IMR-90 (cell line): ENCODE measurements around the gene LPXN. TPM values are rescaled to one million over a fixed set of nuclear protein-coding genes. Genes with fewer than 3 reads are reported as not detected.

Experiments used
- ATAC-seq: fragments of 200-7000 bp; cut with Tn5 transposase; 2 replicates; pipeline ENCODE4 v1.9.1; 2020; ENCODE audit warnings: low read depth, mild to moderate bottlenecking, moderate library complexity
- BruUV-seq: library from RNA; stranded (reverse); fragments of 400-500 nt; replicated peaks from 2 replicates; lab custom pipeline; 2021; lab: Mats Ljungman, UMichigan
- CTCF ChIA-PET: fragments of 300-600 bp; formaldehyde crosslinking; extraction: SDS; loops from one replicate; lab custom pipeline; 2021; ENCODE audit warnings: antibody characterized with exemption; lab: Yijun Ruan, JAX
- POLR2A ChIA-PET: fragments of 300-600 bp; sonication (Branson Sonifier 250); formaldehyde crosslinking; loops from one replicate; lab custom pipeline; 2022; ENCODE audit warnings: antibody characterized with exemption; ENCODE audit not compliant: unreplicated experiment; lab: Charles Lee
- DNase-seq: peaks from one replicate; pipeline ENCODE4 v3.0.0; 2013
- H2AFZ ChIP-seq: replicated peaks from 2 replicates; pipeline ENCODE3; 2013; ENCODE audit warnings: low read length, mild to moderate bottlenecking; ENCODE audit not compliant: poor library complexity
- H2AK5ac ChIP-seq: 2 replicates; pipeline ENCODE4 v1.6.1; 2013; ENCODE audit warnings: low read depth, low read length, inconsistent platforms
- H2AK9ac ChIP-seq: replicated peaks from 2 replicates; pipeline ENCODE3; 2013; ENCODE audit warnings: mild to moderate bottlenecking, low read depth, low read length, moderate library complexity; ENCODE audit not compliant: poor library complexity
- H2BK120ac ChIP-seq: 2 replicates; pipeline ENCODE4 v1.6.1; 2013; ENCODE audit warnings: low read depth, low read length, inconsistent platforms
- H2BK15ac ChIP-seq: 3 replicates; pipeline ENCODE4 v1.6.1; 2013; ENCODE audit warnings: low read depth, low read length, inconsistent platforms
- H2BK20ac ChIP-seq: 2 replicates; pipeline ENCODE4 v1.6.1; 2013; ENCODE audit warnings: low read depth, mild to moderate bottlenecking, inconsistent platforms, low read length, moderate library complexity
- H2BK5ac ChIP-seq: 2 replicates; pipeline ENCODE4 v1.6.1; 2013; ENCODE audit warnings: mild to moderate bottlenecking, low read depth, low read length, inconsistent platforms; ENCODE audit not compliant: poor library complexity, severe bottlenecking
- H3K14ac ChIP-seq: replicated peaks from 2 replicates; pipeline ENCODE4 v1.6.1; 2013; ENCODE audit warnings: low read depth, low read length, inconsistent platforms
- H3K18ac ChIP-seq: 2 replicates; pipeline ENCODE4 v1.6.1; 2013; ENCODE audit warnings: low read depth, low read length, control low read depth
- H3K23ac ChIP-seq: 2 replicates; pipeline ENCODE4 v1.6.1; 2013; ENCODE audit warnings: low read depth, low read length, inconsistent platforms
- H3K27ac ChIP-seq: 2 replicates; pipeline ENCODE4 v1.5.1; 2013; ENCODE audit warnings: mild to moderate bottlenecking, control low read depth, low read length; ENCODE audit not compliant: insufficient read depth
- H3K27me3 ChIP-seq: 2 replicates; pipeline ENCODE4 v1.6.1; 2013; ENCODE audit warnings: low read length; ENCODE audit not compliant: control insufficient read depth, insufficient read depth
- H3K36me3 ChIP-seq: 2 replicates; pipeline ENCODE4 v1.6.1; 2013; ENCODE audit warnings: low read length, mixed read lengths; ENCODE audit not compliant: control insufficient read depth, insufficient read depth
- H3K4ac ChIP-seq: 2 replicates; pipeline ENCODE4 v1.6.1; 2013; ENCODE audit warnings: low read depth, low read length, inconsistent platforms
- H3K4me1 ChIP-seq: 2 replicates; pipeline ENCODE4 v1.6.1; 2013; ENCODE audit warnings: low read length, mixed read lengths; ENCODE audit not compliant: control insufficient read depth, insufficient read depth
- H3K4me2 ChIP-seq: 2 replicates; pipeline ENCODE4 v1.6.1; 2013; ENCODE audit warnings: low read depth, mild to moderate bottlenecking, control low read depth, low read length, moderate library complexity
- H3K4me3 ChIP-seq: 2 replicates; pipeline ENCODE4 v1.5.1; 2013; ENCODE audit warnings: low read depth, mild to moderate bottlenecking, control low read depth, low read length, moderate library complexity; ENCODE audit not compliant: insufficient read depth
- H3K56ac ChIP-seq: 2 replicates; pipeline ENCODE4 v1.6.1; 2013; ENCODE audit warnings: low read length, inconsistent platforms; ENCODE audit not compliant: insufficient read depth; ENCODE audit errors: extremely low read depth
- H3K79me1 ChIP-seq, 2 experiments: 2 replicates each; pipeline ENCODE4 v1.6.1; 2013; ENCODE audit warnings: low read length in 2 of 2, inconsistent platforms in 1 of 2, low read depth in 1 of 2
- H3K9ac ChIP-seq: 2 replicates; pipeline ENCODE4 v1.6.1; 2013; ENCODE audit warnings: low read depth, low read length, control low read depth
- H3K9me1 ChIP-seq: 2 replicates; pipeline ENCODE4 v1.6.1; 2013; ENCODE audit warnings: low read length, inconsistent platforms; ENCODE audit not compliant: insufficient read depth
- H3K9me3 ChIP-seq: 2 replicates; pipeline ENCODE4 v1.6.1; 2013; ENCODE audit warnings: low read length; ENCODE audit not compliant: control insufficient read depth, insufficient read depth
- H4K20me1 ChIP-seq: 2 replicates; pipeline ENCODE4 v1.6.1; 2013; ENCODE audit warnings: low read length, inconsistent platforms; ENCODE audit not compliant: insufficient read depth
- H4K5ac ChIP-seq: 2 replicates; pipeline ENCODE4 v1.6.1; 2013; ENCODE audit warnings: mild to moderate bottlenecking, low read depth, low read length, control low read depth
- H4K8ac ChIP-seq, 2 experiments: 2 replicates each; pipeline ENCODE4 v1.6.1; 2013; ENCODE audit warnings: low read depth in 2 of 2, low read length in 2 of 2, control low read depth in 1 of 2, inconsistent platforms in 1 of 2
- H4K91ac ChIP-seq: 2 replicates; pipeline ENCODE4 v1.6.1; 2013; ENCODE audit warnings: low read depth, low read length, inconsistent platforms; ENCODE audit not compliant: insufficient read depth
- FOS ChIP-seq: fragments of 150-350 bp; IDR thresholded peaks from 2 replicates; pipeline ENCODE4 v1.6.1; 2016; ENCODE audit warnings: low read depth, low read length
- MAZ ChIP-seq: IDR thresholded peaks from 2 replicates; pipeline ENCODE4 v1.6.1; 2012; ENCODE audit warnings: low read depth, mild to moderate bottlenecking, low read length, improper control_type of control experiment, moderate library complexity, borderline replicate concordance
- MXI1 ChIP-seq: IDR thresholded peaks from 2 replicates; pipeline ENCODE4 v1.6.1; 2012; ENCODE audit warnings: low read depth, mild to moderate bottlenecking, low read length, moderate library complexity, borderline replicate concordance
- RAD21 ChIP-seq: IDR thresholded peaks from 2 replicates; pipeline ENCODE4 v1.6.1; 2012; ENCODE audit warnings: low read length, improper control_type of control experiment
- RCOR1 ChIP-seq: IDR thresholded peaks from 2 replicates; pipeline ENCODE4 v1.6.1; 2012; ENCODE audit warnings: mild to moderate bottlenecking, low read length, improper control_type of control experiment; ENCODE audit not compliant: insufficient replicate concordance
- SMC3 ChIP-seq: fragments of 150-350 bp; IDR thresholded peaks from 2 replicates; pipeline ENCODE4 v1.6.1; 2016; ENCODE audit warnings: low read depth, mild to moderate bottlenecking, antibody characterized with exemption, low read length, moderate library complexity
- WGBS, 2 experiments: methylation state at CpG; one replicate each; pipeline versions ENCODE4 v1.1.5 to v1.1.7; 2013; ENCODE audit warnings: missing lambda C conversion rate in 2 of 2; ENCODE audit not compliant: insufficient read length in 1 of 2; ENCODE audit errors: extremely low coverage in 2 of 2; 5-methylcytosine and 5-hydroxymethylcytosine counted together
- dilution Hi-C: fragments of 300-500 bp; cut with HindIII; formaldehyde crosslinking; loops from one replicate; pipeline ENCODE4 v1.14.3; 2018; ENCODE audit warnings: low sequenced_read_pairs; ENCODE audit not compliant: unreplicated experiment
- in situ Hi-C: fragments of 300-500 bp; cut with MboI; formaldehyde crosslinking; loops from 3 replicates; pipeline ENCODE4 v1.14.3; 2019; ENCODE audit warnings: low sequenced_read_pairs, inconsistent platforms, mixed read lengths
- intact Hi-C: fragments of 100-400 bp; cut with micrococcal nuclease; formaldehyde crosslinking; loops from 2 replicates; pipeline ENCODE4 v1.10.0; 2022
- polyA plus RNA-seq, 3 experiments: library from polyadenylated mRNA; depleted of rRNA; stranded (reverse); fragments of >200 nt; gene quantifications; 2 replicates each; pipeline ENCODE4 v1.2.3, GENCODE V29; 2012; ENCODE audit warnings: low replicate concordance in 1 of 3
- total RNA-seq: library from RNA; depleted of rRNA; stranded (reverse); fragments of >200 nt; gene quantifications from 2 replicates; pipeline ENCODE4 v1.2.3, GENCODE V29; 2012
- TF ChIP-seq, protein P1 (sequence below): conservative IDR thresholded peaks from 2 replicates; pipeline ENCODE4 v1.5.1; 2012; ENCODE audit warnings: mild to moderate bottlenecking, low read depth, low read length, improper control_type of control experiment

LPXN gene
- total and polyA plus RNA-seq, 2 of the 4 experiments (the other 2 are of a cell fraction) = 13.4 to 15.7 TPM

- H3K9me3 ChIP-seq = no peaks in the 10 kb centered on the region
- H3K36me3 ChIP-seq = 0 out of 2 replicates have a peak, but pooled peaks cover 3% of the 10 kb centered on the region
- no peak overlapping the region for H2BK20ac ChIP-seq
- H3K4me1 ChIP-seq = peaks cover 10% of the 10 kb centered on the region
- POLR2A ChIA-PET = no interaction called here
- H2AFZ ChIP-seq = no peak overlapping the region
- no peak overlapping the region for H3K27ac ChIP-seq
- no peak for DNase-seq
- no peak for ATAC-seq
- H2BK5ac ChIP-seq = no peak overlapping the region
- in situ Hi-C loops = loop anchor here (25.0 kb wide), 1 partner anchor 965 kb away; no protein-coding TSS in a partner anchor
- CTCF ChIA-PET = no interaction called here
- H3K79me1 ChIP-seq = peaks cover 20 to 54% of the 10 kb centered on the region in 2 experiments
- H3K27me3 ChIP-seq = no peaks in the 10 kb centered on the region
- peaks cover 3% of the 10 kb centered on the region; the same call in 1 of the 2 replicates for H3K9me1 ChIP-seq
- no peak overlapping the region for H2BK15ac ChIP-seq
- no CpG with 5 or more reads among the region's 3 CpGs for WGBS, 2 experiments
- no peak overlapping the region for H2AK9ac ChIP-seq
- H3K56ac ChIP-seq = no peak overlapping the region
- no peak overlapping the region for H4K5ac ChIP-seq
- dilution Hi-C loops = no loop called here
- no peak overlapping the region for H4K8ac ChIP-seq
- no peak overlapping the region for H2BK120ac ChIP-seq
- TF ChIP-seq MAZ (no peak), RAD21 (no peak), RCOR1 (no peak), FOS (no peak), MXI1 (no peak), SMC3 (no peak)
- TF ChIP-seq, protein P1, sequence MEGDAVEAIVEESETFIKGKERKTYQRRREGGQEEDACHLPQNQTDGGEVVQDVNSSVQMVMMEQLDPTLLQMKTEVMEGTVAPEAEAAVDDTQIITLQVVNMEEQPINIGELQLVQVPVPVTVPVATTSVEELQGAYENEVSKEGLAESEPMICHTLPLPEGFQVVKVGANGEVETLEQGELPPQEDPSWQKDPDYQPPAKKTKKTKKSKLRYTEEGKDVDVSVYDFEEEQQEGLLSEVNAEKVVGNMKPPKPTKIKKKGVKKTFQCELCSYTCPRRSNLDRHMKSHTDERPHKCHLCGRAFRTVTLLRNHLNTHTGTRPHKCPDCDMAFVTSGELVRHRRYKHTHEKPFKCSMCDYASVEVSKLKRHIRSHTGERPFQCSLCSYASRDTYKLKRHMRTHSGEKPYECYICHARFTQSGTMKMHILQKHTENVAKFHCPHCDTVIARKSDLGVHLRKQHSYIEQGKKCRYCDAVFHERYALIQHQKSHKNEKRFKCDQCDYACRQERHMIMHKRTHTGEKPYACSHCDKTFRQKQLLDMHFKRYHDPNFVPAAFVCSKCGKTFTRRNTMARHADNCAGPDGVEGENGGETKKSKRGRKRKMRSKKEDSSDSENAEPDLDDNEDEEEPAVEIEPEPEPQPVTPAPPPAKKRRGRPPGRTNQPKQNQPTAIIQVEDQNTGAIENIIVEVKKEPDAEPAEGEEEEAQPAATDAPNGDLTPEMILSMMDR = no peak
- H3K9ac ChIP-seq = no peak overlapping the region
- no peak overlapping the region for H3K4me3 ChIP-seq
- H4K91ac ChIP-seq = no peak overlapping the region
- no peak overlapping the region for H3K4ac ChIP-seq
- no peak overlapping the region for H3K18ac ChIP-seq
- H3K4me2 ChIP-seq = no peak overlapping the region
- H2AK5ac ChIP-seq = no peak overlapping the region
- no TSS peak for BruUV-seq
- intact Hi-C loops = no loop called here
- peaks cover 27% of the 10 kb centered on the region; the same call in 1 of the 2 replicates for H4K20me1 ChIP-seq
- no peak overlapping the region for H3K14ac ChIP-seq
- no peak overlapping the region for H3K23ac ChIP-seq
Observed at GRCh38 chr11:58597486-58598144, 22.0 kb upstream of the LPXN start.
